ENCODE data around the gene IZUMO1.

IZUMO1 gene

GRCh38 chr19:48713864-48714755, 32.6 kb downstream of the IZUMO1 start:
- H2AK5ac ChIP-seq (ENCODE audit: low read depth, low read length): peak overlapping the region; percentile 93
- no peaks in the 10 kb centered on the region for H3K79me1 ChIP-seq (ENCODE audit: low read depth, low read length)

GRCh38 chr19:48713041-48713863, 33.5 kb downstream of the IZUMO1 start:
- H3K27ac ChIP-seq (replicated peaks; ENCODE audit: low read length): no peak overlapping the region
- no peaks in the 10 kb centered on the region for H3K27me3 ChIP-seq (ENCODE audit: control insufficient read depth in 3 of 3, insufficient read depth in 3 of 3, low read depth in 1 of 3, low read length in 3 of 3)
- peak overlapping the region; percentile 66 to 99 for H3K4me3 ChIP-seq (ENCODE audit: low read length in 2 of 2)
- H3K79me1 ChIP-seq (ENCODE audit: low read depth, low read length): no peaks in the 10 kb centered on the region
- H2AFZ ChIP-seq (ENCODE audit: low read length): peak overlapping the region; percentile 92
- peak overlapping the region; percentile 92 for H3K18ac ChIP-seq (ENCODE audit: low read length)
- H4K91ac ChIP-seq (ENCODE audit: low read depth, low read length, poor library complexity): no peak overlapping the region
- peak overlapping the region; percentile 47 for H3K14ac ChIP-seq (ENCODE audit: low read length)
- peak overlapping the region; percentile 85 for H3K23ac ChIP-seq (ENCODE audit: low read depth, low read length, poor library complexity)
- H2AK5ac ChIP-seq (ENCODE audit: low read depth, low read length): peak overlapping the region; percentile 50
- peaks cover 17 to 19% of the 10 kb centered on the region in 2 donors for H3K4me1 ChIP-seq (ENCODE audit: control insufficient read depth in 2 of 2, insufficient read depth in 1 of 2, low read depth in 1 of 2, low read length in 2 of 2)
- peak overlapping the region; percentile 87 for H2BK5ac ChIP-seq (ENCODE audit: low read length)
- H3K4me2 ChIP-seq (ENCODE audit: insufficient read depth, low read length, poor library complexity, severe bottlenecking): peak overlapping the region; percentile 99
- WGBS, 2 donors (ENCODE audit: extremely low coverage in 2 of 2, insufficient read length in 2 of 2, insufficient replicate concordance in 1 of 2): no CpG with 5 or more reads among the region's 25 CpGs
- H3K36me3 ChIP-seq (replicated peaks in 1 of 2; ENCODE audit: control insufficient read depth in 2 of 2, insufficient read depth in 2 of 2, low read length in 2 of 2): no peaks in the 10 kb centered on the region
- no peak overlapping the region for H2BK12ac ChIP-seq (ENCODE audit: low read length)
- no peak overlapping the region for H3K4ac ChIP-seq (ENCODE audit: low read length)
- peak overlapping the region; percentile 79 for H2BK15ac ChIP-seq (ENCODE audit: low read length)
- no peak overlapping the region for H2BK120ac ChIP-seq (ENCODE audit: low read depth, low read length)
- no peak for DNase-seq (ENCODE audit: low spot score)
- no peak overlapping the region for H4K8ac ChIP-seq (ENCODE audit: low read depth, low read length)
- peak overlapping the region; percentile 86 for H3K9ac ChIP-seq (ENCODE audit: low read depth, low read length, poor library complexity)
- no peaks in the 10 kb centered on the region for H3K9me3 ChIP-seq (replicated peaks in 1 of 2; ENCODE audit: control insufficient read depth in 2 of 2, insufficient read depth in 1 of 2, low read depth in 1 of 2, low read length in 2 of 2)

More at GRCh38 chr19:48713864-48714755, 32.6 kb downstream of the IZUMO1 start:
- no peaks in the 10 kb centered on the region for H3K9me3 ChIP-seq (replicated peaks in 1 of 2; ENCODE audit: control insufficient read depth in 2 of 2, insufficient read depth in 1 of 2, low read depth in 1 of 2, low read length in 2 of 2)
- no peaks in the 10 kb centered on the region for H3K27me3 ChIP-seq (ENCODE audit: control insufficient read depth in 3 of 3, insufficient read depth in 3 of 3, low read depth in 1 of 3, low read length in 3 of 3)
- peak overlapping the region; percentile 55 for H3K4ac ChIP-seq (ENCODE audit: low read length)
- H2BK15ac ChIP-seq (ENCODE audit: low read length): peak overlapping the region; percentile 94
- no peak overlapping the region for H4K91ac ChIP-seq (ENCODE audit: low read depth, low read length, poor library complexity)
- H4K8ac ChIP-seq (ENCODE audit: low read depth, low read length): no peak overlapping the region
- H3K4me3 ChIP-seq (ENCODE audit: low read length in 2 of 2): peak overlapping the region; percentile 66 to 99
- H2BK12ac ChIP-seq (ENCODE audit: low read length): no peak overlapping the region
- peak overlapping the region; percentile 95 for H2AFZ ChIP-seq (ENCODE audit: low read length)
- peak overlapping the region; percentile 85 for H3K23ac ChIP-seq (ENCODE audit: low read depth, low read length, poor library complexity)
- H2BK120ac ChIP-seq (ENCODE audit: low read depth, low read length): no peak overlapping the region
- DNase-seq (ENCODE audit: low spot score): peak; percentile 100
- H3K4me1 ChIP-seq (ENCODE audit: control insufficient read depth in 2 of 2, insufficient read depth in 1 of 2, low read depth in 1 of 2, low read length in 2 of 2): peaks cover 25 to 27% of the 10 kb centered on the region in 2 donors
- H3K18ac ChIP-seq (ENCODE audit: low read length): peak overlapping the region; percentile 92
- H3K27ac ChIP-seq (replicated peaks; ENCODE audit: low read length): peak overlapping the region; percentile 89
- no peaks in the 10 kb centered on the region for H3K36me3 ChIP-seq (replicated peaks in 1 of 2; ENCODE audit: control insufficient read depth in 2 of 2, insufficient read depth in 2 of 2, low read length in 2 of 2)
- peak overlapping the region; percentile 86 for H3K9ac ChIP-seq (ENCODE audit: low read depth, low read length, poor library complexity)
- peak overlapping the region; percentile 99 for H3K4me2 ChIP-seq (ENCODE audit: insufficient read depth, low read length, poor library complexity, severe bottlenecking)
- H2BK5ac ChIP-seq (ENCODE audit: low read length): peak overlapping the region; percentile 87
- no CpG with 5 or more reads among the region's 67 CpGs for WGBS, 2 donors (ENCODE audit: extremely low coverage in 2 of 2, insufficient read length in 2 of 2, insufficient replicate concordance in 1 of 2)
- peak overlapping the region; percentile 31 for H3K14ac ChIP-seq (ENCODE audit: low read length)

- no peak overlapping the region for H2BK120ac ChIP-seq (ENCODE audit: low read depth, low read length)
- no peak overlapping the region for H3K27ac ChIP-seq (replicated peaks; ENCODE audit: low read length)
- H3K4me3 ChIP-seq (ENCODE audit: low read length in 2 of 2): no peak overlapping the region
- H3K9me3 ChIP-seq (replicated peaks in 1 of 2; ENCODE audit: control insufficient read depth in 2 of 2, insufficient read depth in 1 of 2, low read depth in 1 of 2, low read length in 2 of 2): no peaks in the 10 kb centered on the region
- no peak overlapping the region for H3K4me2 ChIP-seq (ENCODE audit: insufficient read depth, low read length, poor library complexity, severe bottlenecking)
- no peak overlapping the region for H2AK5ac ChIP-seq (ENCODE audit: low read depth, low read length)
- no peak overlapping the region for H2BK15ac ChIP-seq (ENCODE audit: low read length)
- no peak overlapping the region for H3K4ac ChIP-seq (ENCODE audit: low read length)
- no peak overlapping the region for H4K8ac ChIP-seq (ENCODE audit: low read depth, low read length)
- no peak for DNase-seq (ENCODE audit: low spot score)
- H3K23ac ChIP-seq (ENCODE audit: low read depth, low read length, poor library complexity): no peak overlapping the region
- no peak overlapping the region for H3K14ac ChIP-seq (ENCODE audit: low read length)
- H3K36me3 ChIP-seq (replicated peaks in 1 of 2; ENCODE audit: control insufficient read depth in 2 of 2, insufficient read depth in 2 of 2, low read length in 2 of 2): no peaks in the 10 kb centered on the region
- H3K79me1 ChIP-seq (ENCODE audit: low read depth, low read length): no peaks in the 10 kb centered on the region
- WGBS, 2 donors (ENCODE audit: extremely low coverage in 2 of 2, insufficient read length in 2 of 2, insufficient replicate concordance in 1 of 2): no CpG with 5 or more reads among the region's 4 CpGs
- no peak overlapping the region for H3K9ac ChIP-seq (ENCODE audit: low read depth, low read length, poor library complexity)
- no peak overlapping the region for H4K91ac ChIP-seq (ENCODE audit: low read depth, low read length, poor library complexity)
- H3K27me3 ChIP-seq (ENCODE audit: control insufficient read depth in 3 of 3, insufficient read depth in 3 of 3, low read depth in 1 of 3, low read length in 3 of 3): no peaks in the 10 kb centered on the region
- H3K4me1 ChIP-seq (ENCODE audit: control insufficient read depth in 2 of 2, insufficient read depth in 1 of 2, low read depth in 1 of 2, low read length in 2 of 2): peaks cover 11 to 12% of the 10 kb centered on the region in 2 donors
- no peak overlapping the region for H2AFZ ChIP-seq (ENCODE audit: low read length)
- H2BK5ac ChIP-seq (ENCODE audit: low read length): no peak overlapping the region
- H2BK12ac ChIP-seq (ENCODE audit: low read length): no peak overlapping the region
- H3K18ac ChIP-seq (ENCODE audit: low read length): no peak overlapping the region
Measured at GRCh38 chr19:48711106-48711662, 35.5 kb downstream of the IZUMO1 start.
